ENCODE results near the gene DDAH1. TPM values are rescaled to one million over a fixed set of nuclear protein-coding genes. Genes with fewer than 3 reads are reported as not detected.

The DDAH1 gene
- polyA plus RNA-seq, 1 donor from 2014 or later, result 42.7 TPM

GRCh38 chr1:85421179-85421578, 43.8 kb downstream of the DDAH1 start:
- Histone ChIP-seq H3K27me3 (ENCODE audit: insufficient read depth, low read depth, low read length) (no peaks in the 10 kb centered on the region), H3K9me2 (ENCODE audit: insufficient read depth, low read length) (no peaks in the 10 kb centered on the region), H2AFZ (ENCODE audit: low read depth, low read length) (no peak overlapping the region), H3K79me2 (replicated peaks; ENCODE audit: insufficient read depth, low read length) (no peaks in the 10 kb centered on the region), H3K27ac (ENCODE audit: low read length) (no peak overlapping the region), H3K4me2 (ENCODE audit: low read length) (no peak overlapping the region), H3K9me3 (ENCODE audit: low read length) (no peaks in the 10 kb centered on the region), H3K36me3 (ENCODE audit: insufficient read depth, low read length) (no peaks in the 10 kb centered on the region), H3K9ac (ENCODE audit: low read length) (no peak overlapping the region), H4K20me1 (ENCODE audit: insufficient read depth) (no peaks in the 10 kb centered on the region), H3F3A (ENCODE audit: insufficient read depth, low read length, poor library complexity, severe bottlenecking) (no peaks in the 10 kb centered on the region), H3K4me3 (ENCODE audit: low read length) (no peak overlapping the region)
- TF ChIP-seq RAD21 (conservative IDR thresholded peaks at IDR 0.05) (no peak), CTCF (IDR thresholded peaks at IDR 0.05; ENCODE audit: poor library complexity, severe bottlenecking) (no peak), REST (IDR thresholded peaks at IDR 0.05; ENCODE audit: borderline replicate concordance) (no peak), SMC3 (conservative IDR thresholded peaks at IDR 0.05; ENCODE audit: poor library complexity) (no peak), TAF1 (IDR thresholded peaks at IDR 0.05; ENCODE audit: low read depth) (no peak), MXI1 (conservative IDR thresholded peaks at IDR 0.05; ENCODE audit: poor library complexity, severe bottlenecking) (no peak)

GRCh38 chr1:85420199-85420598, 44.8 kb downstream of the DDAH1 start:
- H3K9me2 ChIP-seq (ENCODE audit: insufficient read depth, low read length), result no peaks in the 10 kb centered on the region
- H3K79me2 ChIP-seq (replicated peaks; ENCODE audit: insufficient read depth, low read length), result no peaks in the 10 kb centered on the region
- no peaks in the 10 kb centered on the region for H3K9me3 ChIP-seq (ENCODE audit: low read length)

More at GRCh38 chr1:85420199-85420598, 44.8 kb downstream of the DDAH1 start:
- H4K20me1 ChIP-seq (ENCODE audit: insufficient read depth), result no peaks in the 10 kb centered on the region
- no peak overlapping the region for H3K4me2 ChIP-seq (ENCODE audit: low read length)
- H3K4me3 ChIP-seq (ENCODE audit: low read length), result no peak overlapping the region
- H3K27ac ChIP-seq (ENCODE audit: low read length), result no peak overlapping the region
- no peaks in the 10 kb centered on the region for H3K27me3 ChIP-seq (ENCODE audit: insufficient read depth, low read depth, low read length)
- H2AFZ ChIP-seq (ENCODE audit: low read depth, low read length), result no peak overlapping the region
- no peaks in the 10 kb centered on the region for H3F3A ChIP-seq (ENCODE audit: insufficient read depth, low read length, poor library complexity, severe bottlenecking)
- TF ChIP-seq MXI1 (conservative IDR thresholded peaks at IDR 0.05; ENCODE audit: poor library complexity, severe bottlenecking) (no peak), TAF1 (IDR thresholded peaks at IDR 0.05; ENCODE audit: low read depth) (no peak), POLR2AphosphoS5 (IDR thresholded peaks at IDR 0.05) (no peak), EP300 (conservative IDR thresholded peaks at IDR 0.05; ENCODE audit: poor library complexity, severe bottlenecking) (no peak), EZH2 (IDR thresholded peaks at IDR 0.05; ENCODE audit: borderline replicate concordance, insufficient read depth, low read length, poor library complexity, severe bottlenecking) (no peak), SMC3 (conservative IDR thresholded peaks at IDR 0.05; ENCODE audit: poor library complexity) (no peak), REST (IDR thresholded peaks at IDR 0.05; ENCODE audit: borderline replicate concordance) (no peak), RAD21 (conservative IDR thresholded peaks at IDR 0.05) (no peak), CTCF (IDR thresholded peaks at IDR 0.05; ENCODE audit: poor library complexity, severe bottlenecking) (no peak)
- no peak overlapping the region for H3K9ac ChIP-seq (ENCODE audit: low read length)
- no peaks in the 10 kb centered on the region for H3K36me3 ChIP-seq (ENCODE audit: insufficient read depth, low read length)

Measured in neural cell (in vitro differentiated cells).